NCI-H2081 treated with DMSO at 0.1 percent for 48 hours (cell line): Measurements from ENCODE around the gene KRT17.
A peak's percentile ranks its signal among the peaks of the same experiment; 100 is the strongest.

ENCODE experiments used
- DNase-seq: peaks from one replicate; lab custom pipeline; 2025; lab: John Stamatoyannopoulos, UW

The KRT17 gene

DNA sequence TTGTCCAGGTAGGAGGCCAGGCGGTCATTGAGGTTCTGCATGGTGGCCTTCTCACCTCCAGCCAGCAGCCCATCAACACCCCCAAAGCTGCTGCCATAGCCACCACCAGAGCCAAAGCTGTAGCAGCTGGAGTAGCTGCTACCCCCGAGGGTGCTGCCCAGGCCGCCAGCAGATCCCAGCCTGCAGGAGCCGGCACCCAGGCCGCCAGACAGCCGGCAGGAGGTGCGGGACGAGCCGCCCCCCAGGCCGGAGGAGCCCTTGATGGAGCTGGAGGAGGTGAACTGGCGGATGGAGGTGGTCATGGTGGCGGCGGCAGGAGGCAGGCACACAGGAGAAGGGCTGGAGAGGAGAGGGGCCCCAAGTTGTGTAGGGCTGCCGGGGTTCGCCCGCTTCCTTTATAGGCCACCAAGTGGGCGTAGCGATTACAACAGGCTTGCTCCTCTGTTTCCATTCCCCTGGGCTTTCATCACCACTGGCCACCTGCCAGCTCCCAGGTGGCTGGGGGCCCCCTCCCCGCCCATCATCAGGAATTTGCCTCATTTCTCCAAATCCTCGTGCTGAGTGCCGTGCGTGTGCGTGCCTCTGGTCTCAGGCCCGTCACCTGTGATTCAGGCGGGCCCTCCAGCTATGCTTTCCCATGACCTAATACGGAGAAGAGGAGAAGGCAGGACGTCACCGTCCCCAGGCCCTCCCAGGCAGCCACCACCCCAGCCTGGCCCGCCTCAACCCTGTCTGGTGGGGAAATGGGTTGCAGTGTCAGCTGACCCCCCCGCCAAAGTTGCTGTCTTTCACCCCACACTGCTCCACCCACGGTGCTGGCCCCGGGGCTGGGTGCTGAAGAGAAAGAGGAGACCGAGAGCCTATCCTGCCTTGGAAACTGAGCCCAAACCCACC lies at the start of gene KRT17:
Gene KRT17, minus strand, starts transcription at position 368 of the 894 bp plus-strand sequence. Its CDS starts 66 bp downstream, at position 302.
- DNase-seq = no peak

DNA sequence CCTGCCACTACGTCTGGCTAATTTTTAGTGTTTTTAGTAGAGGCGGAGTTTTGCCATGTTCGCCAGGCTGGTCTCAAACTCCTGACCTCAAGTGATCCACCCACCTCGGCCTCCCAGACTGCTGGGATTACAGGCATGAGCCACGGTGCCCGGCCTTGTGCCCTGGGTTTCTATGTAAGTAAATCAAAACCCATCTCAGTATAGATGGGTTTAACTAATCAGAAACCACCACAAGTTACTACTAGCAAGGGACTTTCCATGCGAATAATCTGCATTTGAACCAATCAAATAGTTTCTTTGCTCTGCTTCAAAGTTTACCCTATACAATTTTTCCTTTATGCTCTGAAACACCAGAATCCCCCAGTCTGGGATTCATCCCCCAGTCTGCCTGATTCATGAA lies 47.8 kb upstream of the KRT17 start:
- no peak for DNase-seq

GRCh38 chr17:41667280-41668041 lies 43.1 kb upstream of the KRT17 start:
- DNase-seq = no peak

DNA sequence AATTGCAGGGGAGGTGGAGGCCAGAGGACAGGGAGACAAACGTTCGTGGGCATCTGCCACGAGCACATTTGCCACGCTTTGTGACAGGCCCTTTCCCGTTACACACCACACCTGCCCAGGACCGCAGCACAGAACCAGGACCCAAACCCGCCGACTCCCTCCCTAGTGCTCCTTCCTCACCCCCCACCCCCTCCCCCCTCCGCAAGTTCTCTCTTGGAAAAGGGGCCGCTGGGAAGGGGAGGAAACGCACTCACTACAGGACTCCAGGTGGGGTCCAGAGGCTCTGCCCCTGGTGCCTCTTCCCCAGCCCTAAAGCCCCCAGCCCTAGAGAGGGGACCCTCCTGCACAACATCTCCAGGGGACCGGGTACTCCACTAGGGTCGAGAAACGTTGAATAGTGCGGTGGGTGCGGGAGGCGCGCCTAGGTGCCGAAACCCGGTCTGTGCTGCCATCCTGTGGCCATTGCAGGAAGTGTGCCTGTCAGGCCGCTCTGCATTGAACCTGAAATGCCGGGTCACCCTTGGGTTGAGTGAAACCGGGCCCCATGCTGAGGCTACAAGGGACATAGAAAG lies 42.4 kb upstream of the KRT17 start:
- peak; percentile 49 for DNase-seq

- peak; percentile 85 for DNase-seq
These were observed 41.9 kb upstream of the KRT17 start for GRCh38 chr17:41666237-41666641.

- DNase-seq = peak; percentile 81
These were observed 41.3 kb upstream of the KRT17 start for GRCh38 chr17:41665566-41666236.

GRCh38 chr17:41664587-41665565 lies 40.5 kb upstream of the KRT17 start:
- no peak for DNase-seq

GRCh38 chr17:41664172-41664457 lies 39.7 kb upstream of the KRT17 start:
- no peak for DNase-seq

- DNase-seq = no peak
These were observed 39.2 kb upstream of the KRT17 start for GRCh38 chr17:41663451-41664171.

DNA sequence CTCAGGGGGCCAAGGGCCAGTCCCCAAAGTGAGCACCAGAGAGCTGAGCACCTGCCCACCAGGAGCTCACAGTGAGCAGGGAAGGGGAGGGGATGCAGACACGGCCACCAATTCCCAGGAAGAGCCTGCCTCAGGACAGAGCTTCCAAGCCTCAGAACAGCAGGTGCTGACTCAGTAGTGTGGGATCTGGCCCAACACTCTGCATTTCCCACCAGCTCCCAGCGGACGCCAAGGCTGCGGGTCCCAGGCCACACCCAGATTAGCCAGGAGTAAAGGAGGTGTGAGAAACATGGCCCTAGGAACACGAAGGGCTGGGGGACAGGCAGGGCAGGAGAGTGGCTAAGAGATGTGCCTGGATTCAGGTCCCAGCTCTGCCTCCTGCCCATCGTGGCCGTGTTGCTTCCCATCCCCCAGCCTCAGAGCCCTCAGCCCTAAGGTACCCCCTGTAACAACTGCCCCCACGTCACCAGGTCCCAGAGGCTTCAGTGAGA lies 35.9 kb upstream of the KRT17 start:
- no peak for DNase-seq

DNA sequence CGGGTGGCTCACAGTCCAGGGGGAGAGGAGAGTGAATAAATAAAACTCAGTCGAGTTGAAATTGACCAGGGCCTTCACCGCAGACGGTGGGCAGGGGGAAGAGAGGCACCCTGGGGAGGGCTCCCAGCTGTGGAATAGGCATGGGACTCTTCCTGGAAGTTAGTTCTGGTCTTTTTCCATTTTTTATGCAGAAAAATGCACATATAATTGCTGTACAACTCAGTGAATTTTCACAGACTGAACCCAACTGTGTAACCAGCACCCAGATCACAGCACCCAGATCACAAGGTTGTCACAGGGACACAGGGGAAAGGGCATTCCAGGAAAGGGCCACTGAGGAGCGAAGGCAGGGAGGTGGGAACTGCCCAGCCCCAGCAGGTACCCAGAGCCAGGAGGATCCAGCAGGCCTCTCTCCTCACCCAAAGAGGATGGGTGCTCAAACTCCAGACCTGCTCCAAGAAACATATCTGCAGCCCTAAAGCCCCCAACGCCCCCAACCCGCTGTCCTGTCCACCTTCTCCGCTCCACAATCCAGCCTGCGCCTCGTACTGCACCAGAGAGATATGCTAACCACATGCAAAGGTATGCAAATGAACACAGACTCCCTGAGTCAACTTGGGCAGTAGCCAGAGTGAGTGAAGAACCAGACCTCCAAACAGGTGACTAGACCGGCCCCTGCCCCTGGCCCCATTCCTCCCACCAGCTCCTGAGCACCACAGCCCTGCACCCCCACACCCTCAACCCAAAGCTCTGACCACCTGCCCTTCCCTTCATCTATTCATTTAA lies 35.2 kb upstream of the KRT17 start:
- DNase-seq = no peak

GRCh38 chr17:41658846-41659245 lies 34.5 kb upstream of the KRT17 start:
- no peak for DNase-seq

DNA sequence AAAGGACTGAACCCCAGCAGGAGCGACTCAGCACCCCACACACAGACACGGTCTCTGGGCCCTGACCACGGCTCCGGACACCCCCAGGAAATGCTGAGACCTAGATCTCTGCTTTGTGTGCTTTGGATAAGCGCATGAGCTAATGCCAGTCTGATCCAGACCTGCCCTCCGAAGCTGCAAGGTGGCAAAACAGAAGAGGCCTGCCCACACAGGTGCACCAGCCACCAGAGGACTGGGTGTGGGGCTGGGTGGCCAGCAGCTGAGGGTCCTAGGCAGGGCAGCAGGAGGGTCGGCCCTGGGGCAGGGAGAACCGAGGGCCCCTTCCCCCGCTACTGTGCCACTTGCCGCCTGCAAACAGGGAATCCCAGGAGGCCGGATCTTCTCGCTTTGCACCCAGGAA lies 33.6 kb upstream of the KRT17 start:
- no peak for DNase-seq

DNA sequence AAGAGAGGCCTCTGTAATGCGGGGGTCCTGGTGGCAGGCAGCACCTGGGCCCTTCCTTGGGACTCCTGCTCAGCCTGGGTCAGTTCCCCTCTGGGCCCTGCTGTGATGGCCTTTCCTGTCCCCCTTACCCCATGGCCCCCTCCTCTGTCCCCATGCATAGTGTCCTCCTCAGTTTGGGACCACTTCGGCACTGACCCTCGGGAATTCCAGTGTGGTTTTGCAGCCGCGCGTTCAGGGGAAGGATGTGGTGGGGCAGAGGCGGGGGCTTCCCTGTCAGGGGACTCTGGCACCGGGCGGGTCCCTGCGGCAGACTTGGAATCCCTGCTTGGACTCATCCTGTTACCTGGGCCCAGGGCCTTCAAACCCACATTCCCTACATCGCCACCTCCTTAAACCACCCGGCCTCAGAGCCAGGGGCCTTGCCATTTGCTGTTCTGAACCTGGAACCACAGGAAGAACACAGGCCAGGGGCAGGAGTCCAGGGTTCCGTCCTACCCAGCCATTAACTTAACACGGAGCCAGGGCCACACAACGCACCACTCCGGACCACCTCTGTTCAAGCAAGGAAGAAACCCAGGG lies 32.9 kb upstream of the KRT17 start:
- no peak for DNase-seq

GRCh38 chr17:41656249-41657023 lies 32.1 kb upstream of the KRT17 start:
- DNase-seq = no peak

DNA sequence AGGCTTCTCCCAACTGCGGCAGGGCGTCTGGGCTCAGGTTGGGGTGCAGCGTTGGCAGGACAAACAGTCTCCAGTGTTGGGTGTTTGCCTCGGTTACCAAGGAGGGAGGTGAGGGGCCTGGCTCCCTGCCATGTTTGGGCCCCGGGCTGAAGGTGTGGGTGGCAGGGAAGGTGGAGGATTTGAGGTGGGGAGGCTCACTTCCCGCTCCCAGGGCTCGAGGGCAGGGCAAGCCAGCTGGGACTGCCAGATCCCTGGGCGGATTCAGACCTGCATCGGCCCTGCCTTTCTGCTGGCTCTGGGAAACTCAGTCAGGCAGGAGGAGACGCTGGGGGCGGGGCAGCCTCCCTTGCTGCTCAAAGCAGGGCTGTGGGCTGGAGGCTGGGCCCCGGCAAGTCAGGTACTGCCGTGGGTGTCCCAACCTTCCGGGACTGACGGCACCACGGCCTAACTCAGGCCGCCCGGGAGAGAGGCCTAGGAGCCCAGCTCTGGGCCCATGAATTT lies 31.3 kb upstream of the KRT17 start:
- DNase-seq = no peak

DNA sequence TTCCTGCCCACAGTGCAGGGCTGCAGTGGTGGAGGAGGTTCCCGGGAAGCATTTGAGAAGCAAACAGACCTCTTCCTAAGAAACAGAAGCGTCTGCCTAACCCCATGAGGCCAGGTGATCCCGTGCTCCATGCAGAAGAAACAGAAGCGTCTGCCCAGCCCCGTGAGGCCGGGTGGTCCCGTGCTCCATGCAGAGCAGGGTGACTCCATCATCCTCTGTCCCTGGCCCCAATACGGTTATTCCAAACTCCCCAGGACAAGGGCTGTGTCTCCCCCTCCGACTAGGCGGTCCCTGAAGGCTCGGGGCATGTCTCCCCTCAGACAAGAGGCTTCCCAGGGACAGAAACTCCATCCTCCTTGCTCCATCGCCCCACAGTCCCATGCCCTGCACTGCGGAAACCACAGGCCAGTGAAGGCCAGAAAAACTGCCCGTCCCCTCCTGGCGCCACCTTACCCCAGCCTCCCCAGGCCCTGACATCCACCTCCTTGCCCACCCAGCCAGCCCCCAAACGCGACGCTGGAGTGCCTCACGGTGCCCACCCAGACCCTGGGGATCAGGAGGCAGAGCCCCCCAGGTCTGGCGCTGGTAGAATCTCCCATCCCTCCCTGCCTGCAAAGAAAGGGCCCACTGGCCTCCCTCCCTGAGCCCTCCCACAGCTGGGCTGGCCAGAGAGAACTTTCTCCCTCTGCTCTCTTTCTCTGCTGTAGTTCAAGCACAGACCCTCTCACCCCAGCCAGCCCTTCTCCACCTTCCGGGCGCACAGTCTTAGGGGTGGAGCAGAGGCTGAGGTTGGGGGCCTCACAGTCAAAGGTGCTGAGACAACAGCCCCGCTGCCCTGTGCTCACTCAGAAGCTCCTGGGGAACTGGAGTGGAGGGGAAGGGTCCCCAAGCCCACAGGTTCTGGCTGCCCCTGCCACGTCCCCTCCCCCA lies 30.6 kb upstream of the KRT17 start:
- no peak for DNase-seq
